Hepatocyte (in vitro differentiated cells): ENCODE measurements around the gene RUNX3. TPM values are rescaled to one million over a fixed set of nuclear protein-coding genes. Genes with fewer than 3 reads are reported as not detected.
A peak's percentile ranks its signal among the peaks of the same experiment; 100 is the strongest.

Source experiments
- DNase-seq: peaks from one replicate; pipeline ENCODE4 v3.0.0-alpha.2; 2016; ENCODE audit warnings: low spot score
- H2AFZ ChIP-seq: fragments of 200-600 bp; sonication (generic); 2 replicates; pipeline ENCODE4 v1.6.0; 2016; ENCODE audit warnings: antibody characterized with exemption, mild to moderate bottlenecking
- H3K27ac ChIP-seq: fragments of 200-600 bp; sonication (generic); 2 replicates; pipeline ENCODE4 v1.5.1; 2016; ENCODE audit warnings: mild to moderate bottlenecking
- H3K27me3 ChIP-seq: fragments of 200-600 bp; sonication (generic); 2 replicates; pipeline ENCODE4 v1.6.1; 2016
- H3K36me3 ChIP-seq: fragments of 200-600 bp; sonication (generic); replicated peaks from 2 replicates; pipeline ENCODE4 v1.5.1; 2016; ENCODE audit warnings: low read depth; ENCODE audit not compliant: insufficient read depth
- H3K4me1 ChIP-seq: fragments of 200-600 bp; sonication (generic); 2 replicates; pipeline ENCODE4 v1.5.1; 2016; ENCODE audit warnings: mild to moderate bottlenecking, moderate library complexity; ENCODE audit not compliant: insufficient read depth
- H3K4me2 ChIP-seq: fragments of 200-600 bp; sonication (generic); 2 replicates; pipeline ENCODE4 v1.6.0; 2016
- H3K4me3 ChIP-seq: fragments of 200-600 bp; sonication (generic); 2 replicates; pipeline ENCODE4 v1.5.1; 2016; ENCODE audit warnings: mild to moderate bottlenecking
- H3K79me2 ChIP-seq: fragments of 200-600 bp; sonication (generic); 2 replicates; pipeline ENCODE4 v1.6.0; 2017; ENCODE audit warnings: mild to moderate bottlenecking
- H3K9me2 ChIP-seq: fragments of 200-600 bp; sonication (generic); replicated peaks from 2 replicates; pipeline ENCODE4 v1.6.0; 2017; ENCODE audit warnings: mild to moderate bottlenecking; ENCODE audit not compliant: insufficient read depth
- H3K9me3 ChIP-seq: fragments of 200-600 bp; sonication (generic); 2 replicates; pipeline ENCODE4 v1.5.1; 2016; ENCODE audit warnings: low read depth, mild to moderate bottlenecking
- H4K20me1 ChIP-seq: fragments of 200-600 bp; sonication (generic); 2 replicates; pipeline ENCODE4 v1.6.0; 2016; ENCODE audit warnings: mild to moderate bottlenecking; ENCODE audit not compliant: insufficient read depth, poor library complexity, severe bottlenecking
- EZH2 ChIP-seq: fragments of 200-600 bp; sonication (generic); IDR thresholded peaks from 2 replicates; pipeline ENCODE4 v1.6.1; 2016; ENCODE audit warnings: antibody characterized with exemption, mild to moderate bottlenecking, borderline replicate concordance
- EZH2phosphoT487 ChIP-seq: fragments of 200-600 bp; sonication (generic); IDR thresholded peaks from one replicate; pipeline ENCODE4 v1.6.1; 2018; ENCODE audit warnings: antibody characterized with exemption, mild to moderate bottlenecking, low read depth, moderate library complexity; ENCODE audit not compliant: unreplicated experiment, severe bottlenecking
- WGBS: methylation state at CpG from one replicate; pipeline ENCODE4 v1.1.6; 2016; ENCODE audit warnings: low lambda C conversion rate; ENCODE audit errors: missing lambda C conversion rate; 5-methylcytosine and 5-hydroxymethylcytosine counted together
- polyA plus RNA-seq: library from polyadenylated mRNA; unstranded; fragments of >200 nt; fragmentation: Nextera tagmentation; extraction: Ambion mirVana; gene quantifications from 2 replicates; pipeline ENCODE4 v1.2.1, GENCODE V29; 2016
- total RNA-seq: library from RNA; depleted of rRNA; stranded (reverse); fragments of >200 nt; gene quantifications from 2 replicates; pipeline ENCODE4 v1.2.3, GENCODE V29; 2014
- TF ChIP-seq, protein P1 (sequence below): fragments of 200-600 bp; sonication (generic); IDR thresholded peaks from 2 replicates; pipeline ENCODE4 v1.5.1; 2016; ENCODE audit warnings: antibody characterized with exemption, mild to moderate bottlenecking; ENCODE audit not compliant: poor library complexity

The RUNX3 gene
- total and polyA plus RNA-seq, 2 experiments from 2014 or later, result 0.13 to 0.16 TPM

DNA sequence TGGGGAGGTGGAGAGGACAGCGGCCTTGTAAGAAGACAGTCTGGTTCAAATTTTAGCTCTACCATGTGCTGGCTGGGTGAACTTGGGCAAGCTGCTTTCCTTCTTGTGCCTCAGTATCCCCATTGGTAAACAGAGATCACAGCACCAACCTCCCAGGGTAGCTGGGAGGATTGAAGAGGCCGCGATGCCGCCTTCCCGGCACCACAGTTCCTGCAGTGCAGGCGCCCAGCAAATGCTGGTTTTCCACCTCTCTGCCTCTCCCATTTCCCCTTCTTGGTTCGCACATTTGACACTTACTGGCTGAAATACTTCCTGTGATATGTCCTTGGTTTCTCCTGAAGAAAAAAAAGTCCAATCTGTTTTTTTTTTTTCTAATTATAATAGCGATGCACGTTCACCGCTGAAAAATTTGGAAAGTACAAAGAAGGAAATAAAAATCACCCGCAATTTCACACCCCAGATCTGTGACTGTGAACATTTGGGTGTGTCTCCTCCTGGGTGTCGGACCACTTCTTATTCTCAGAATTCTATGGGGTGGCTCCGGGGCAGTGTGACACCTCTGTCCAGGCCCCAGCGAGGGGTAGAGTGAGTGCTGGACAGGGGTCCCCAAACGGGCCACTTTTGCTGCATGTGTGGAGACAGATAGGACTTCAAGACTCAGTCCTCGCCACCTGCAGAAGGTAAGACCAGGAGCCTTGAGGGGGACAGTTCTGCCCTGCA is 73.1 kb downstream of the RUNX3 start:
- no peak overlapping the region for H2AFZ ChIP-seq
- TF ChIP-seq, protein P1, sequence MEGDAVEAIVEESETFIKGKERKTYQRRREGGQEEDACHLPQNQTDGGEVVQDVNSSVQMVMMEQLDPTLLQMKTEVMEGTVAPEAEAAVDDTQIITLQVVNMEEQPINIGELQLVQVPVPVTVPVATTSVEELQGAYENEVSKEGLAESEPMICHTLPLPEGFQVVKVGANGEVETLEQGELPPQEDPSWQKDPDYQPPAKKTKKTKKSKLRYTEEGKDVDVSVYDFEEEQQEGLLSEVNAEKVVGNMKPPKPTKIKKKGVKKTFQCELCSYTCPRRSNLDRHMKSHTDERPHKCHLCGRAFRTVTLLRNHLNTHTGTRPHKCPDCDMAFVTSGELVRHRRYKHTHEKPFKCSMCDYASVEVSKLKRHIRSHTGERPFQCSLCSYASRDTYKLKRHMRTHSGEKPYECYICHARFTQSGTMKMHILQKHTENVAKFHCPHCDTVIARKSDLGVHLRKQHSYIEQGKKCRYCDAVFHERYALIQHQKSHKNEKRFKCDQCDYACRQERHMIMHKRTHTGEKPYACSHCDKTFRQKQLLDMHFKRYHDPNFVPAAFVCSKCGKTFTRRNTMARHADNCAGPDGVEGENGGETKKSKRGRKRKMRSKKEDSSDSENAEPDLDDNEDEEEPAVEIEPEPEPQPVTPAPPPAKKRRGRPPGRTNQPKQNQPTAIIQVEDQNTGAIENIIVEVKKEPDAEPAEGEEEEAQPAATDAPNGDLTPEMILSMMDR, result no peak
- no peak for TF ChIP-seq EZH2
- no peak for TF ChIP-seq EZH2phosphoT487
- peak overlapping the region; percentile 16 for H3K4me2 ChIP-seq
- no peaks in the 10 kb centered on the region for H3K9me3 ChIP-seq
- no peaks in the 10 kb centered on the region for H4K20me1 ChIP-seq
- no peaks in the 10 kb centered on the region for H3K9me2 ChIP-seq
- H3K36me3 ChIP-seq, result no peaks in the 10 kb centered on the region
- H3K4me3 ChIP-seq, result no peak overlapping the region
- no peaks in the 10 kb centered on the region for H3K79me2 ChIP-seq
- WGBS, result 90% methylated on average over 16 of the region's 16 CpGs
- DNase-seq, result no peak
- H3K27ac ChIP-seq, result no peak overlapping the region
- H3K4me1 ChIP-seq, result no peaks in the 10 kb centered on the region
- no peaks in the 10 kb centered on the region for H3K27me3 ChIP-seq

DNA sequence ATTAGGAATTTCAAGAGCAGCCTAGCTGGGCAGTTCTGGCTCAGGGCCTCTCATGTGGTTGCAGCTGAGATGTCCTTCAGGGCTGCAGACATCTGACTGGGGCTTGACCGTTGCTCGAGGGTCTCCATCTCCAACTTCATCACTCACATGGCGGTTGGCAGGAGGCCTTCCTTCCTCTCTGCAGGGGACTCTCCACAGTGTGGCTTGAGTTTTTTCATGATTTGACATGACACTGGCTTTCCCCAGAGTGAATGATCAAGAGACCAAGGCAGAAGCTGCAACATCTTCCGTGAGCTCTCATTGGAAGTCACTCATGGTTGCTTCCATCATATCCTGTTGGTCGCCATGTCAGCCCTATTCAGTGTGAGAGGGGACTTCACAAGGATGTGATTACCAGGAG is 74.6 kb downstream of the RUNX3 start:
- no peak overlapping the region for H3K4me2 ChIP-seq
- H3K27ac ChIP-seq, result no peak overlapping the region
- 88% methylated on average over 5 of the region's 5 CpGs for WGBS
- no peaks in the 10 kb centered on the region for H3K4me1 ChIP-seq
- no peaks in the 10 kb centered on the region for H3K9me2 ChIP-seq
- H3K9me3 ChIP-seq, result no peaks in the 10 kb centered on the region
- H3K36me3 ChIP-seq, result no peaks in the 10 kb centered on the region
- H4K20me1 ChIP-seq, result no peaks in the 10 kb centered on the region
- no peak for DNase-seq
- H2AFZ ChIP-seq, result no peak overlapping the region
- TF ChIP-seq EZH2 (no peak), EZH2phosphoT487 (no peak)
- TF ChIP-seq, protein P1, result no peak
- no peaks in the 10 kb centered on the region for H3K79me2 ChIP-seq
- no peak overlapping the region for H3K4me3 ChIP-seq
- H3K27me3 ChIP-seq, result no peaks in the 10 kb centered on the region

DNA sequence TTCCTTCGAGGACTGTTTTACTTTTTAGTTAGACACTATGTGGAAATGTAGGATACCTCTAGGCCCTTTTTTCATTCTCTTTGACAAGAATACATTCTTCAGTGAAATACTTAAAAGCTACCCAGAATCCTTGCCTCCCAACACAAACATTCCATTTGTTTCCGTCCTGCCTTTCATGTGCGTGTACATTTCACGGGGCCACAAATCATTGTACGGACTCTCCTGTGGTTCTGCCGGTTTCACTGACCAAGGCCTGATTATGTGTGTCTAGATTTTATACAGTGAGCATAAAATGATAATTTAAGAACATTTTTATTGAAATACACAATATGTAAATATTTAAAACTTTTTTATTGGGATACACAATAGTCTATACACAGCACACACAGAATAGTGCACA is 76.4 kb downstream of the RUNX3 start:
- Histone ChIP-seq H3K4me3 (no peak overlapping the region), H3K27ac (no peak overlapping the region)
- 48% methylated on average over 6 of the region's 6 CpGs for WGBS

More for the DNA sequence above, 76.4 kb downstream of the RUNX3 start:
- Histone ChIP-seq H3K36me3 (no peaks in the 10 kb centered on the region), H2AFZ (no peak overlapping the region), H4K20me1 (no peaks in the 10 kb centered on the region), H3K9me2 (no peaks in the 10 kb centered on the region), H3K79me2 (no peaks in the 10 kb centered on the region), H3K9me3 (no peaks in the 10 kb centered on the region), H3K4me1 (peaks cover 1% of the 10 kb centered on the region), H3K27me3 (no peaks in the 10 kb centered on the region), H3K4me2 (no peak overlapping the region)
- TF ChIP-seq EZH2phosphoT487 (no peak), EZH2 (no peak)
- TF ChIP-seq, protein P1, result no peak
- DNase-seq, result no peak
